Gastroesophageal sphincter (tissue), 3 donors: ENCODE data around the gene APOBEC3F.

Source experiments
- POLR2A ChIP-seq, 2 donors: fragments of 450-650 bp; IDR thresholded peaks; one replicate each; pipeline ENCODE4 v1.6.1; 2017; ENCODE audit warnings: antibody characterized with exemption in 2 of 2, mild to moderate bottlenecking in 2 of 2, moderate library complexity in 1 of 2
- POLR2AphosphoS5 ChIP-seq: sonication (generic); formaldehyde crosslinking; IDR thresholded peaks from one replicate; pipeline ENCODE4 v1.6.1; 2017; ENCODE audit warnings: antibody characterized with exemption
- TF ChIP-seq, protein P1 (sequence below), 4 experiments: fragments of 200-600 bp in 2 of 4; fragments of 450-650 bp in 2 of 4; sonication (generic) in 1 of 4; IDR thresholded peaks; one replicate each; pipeline ENCODE4 v1.5.1; 2017 to 2019; ENCODE audit warnings: antibody characterized with exemption in 4 of 4, mild to moderate bottlenecking in 2 of 4, moderate library complexity in 2 of 4

DNA sequence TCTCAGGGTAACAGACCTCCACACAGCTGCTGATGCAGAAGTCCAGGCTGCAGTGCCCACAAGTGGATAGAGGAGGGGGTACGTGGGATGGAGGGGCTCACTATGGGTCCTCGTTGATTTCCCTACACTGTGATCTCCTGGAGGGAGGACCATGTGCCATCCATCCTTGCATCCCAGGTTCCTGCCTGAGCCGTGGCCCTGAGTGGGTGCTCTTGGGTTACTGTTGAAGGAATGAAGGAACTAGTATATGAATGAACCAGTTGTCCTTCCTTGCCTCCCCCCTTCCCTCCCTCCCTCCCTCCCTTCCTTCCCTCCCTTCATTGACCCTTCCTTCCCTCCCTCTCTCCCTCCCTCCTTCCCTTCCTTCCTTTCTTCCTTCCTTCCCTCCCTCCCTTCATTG, 43.1 kb upstream of the APOBEC3F start:
- TF ChIP-seq, protein P1, sequence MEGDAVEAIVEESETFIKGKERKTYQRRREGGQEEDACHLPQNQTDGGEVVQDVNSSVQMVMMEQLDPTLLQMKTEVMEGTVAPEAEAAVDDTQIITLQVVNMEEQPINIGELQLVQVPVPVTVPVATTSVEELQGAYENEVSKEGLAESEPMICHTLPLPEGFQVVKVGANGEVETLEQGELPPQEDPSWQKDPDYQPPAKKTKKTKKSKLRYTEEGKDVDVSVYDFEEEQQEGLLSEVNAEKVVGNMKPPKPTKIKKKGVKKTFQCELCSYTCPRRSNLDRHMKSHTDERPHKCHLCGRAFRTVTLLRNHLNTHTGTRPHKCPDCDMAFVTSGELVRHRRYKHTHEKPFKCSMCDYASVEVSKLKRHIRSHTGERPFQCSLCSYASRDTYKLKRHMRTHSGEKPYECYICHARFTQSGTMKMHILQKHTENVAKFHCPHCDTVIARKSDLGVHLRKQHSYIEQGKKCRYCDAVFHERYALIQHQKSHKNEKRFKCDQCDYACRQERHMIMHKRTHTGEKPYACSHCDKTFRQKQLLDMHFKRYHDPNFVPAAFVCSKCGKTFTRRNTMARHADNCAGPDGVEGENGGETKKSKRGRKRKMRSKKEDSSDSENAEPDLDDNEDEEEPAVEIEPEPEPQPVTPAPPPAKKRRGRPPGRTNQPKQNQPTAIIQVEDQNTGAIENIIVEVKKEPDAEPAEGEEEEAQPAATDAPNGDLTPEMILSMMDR (IDR thresholded peaks at IDR 0.05), result no peak
- TF ChIP-seq POLR2A (IDR thresholded peaks at IDR 0.05) (no peak), POLR2AphosphoS5 (no peak)
